Measurements from ENCODE around the gene ACTG1.

The ACTG1 gene

DNA sequence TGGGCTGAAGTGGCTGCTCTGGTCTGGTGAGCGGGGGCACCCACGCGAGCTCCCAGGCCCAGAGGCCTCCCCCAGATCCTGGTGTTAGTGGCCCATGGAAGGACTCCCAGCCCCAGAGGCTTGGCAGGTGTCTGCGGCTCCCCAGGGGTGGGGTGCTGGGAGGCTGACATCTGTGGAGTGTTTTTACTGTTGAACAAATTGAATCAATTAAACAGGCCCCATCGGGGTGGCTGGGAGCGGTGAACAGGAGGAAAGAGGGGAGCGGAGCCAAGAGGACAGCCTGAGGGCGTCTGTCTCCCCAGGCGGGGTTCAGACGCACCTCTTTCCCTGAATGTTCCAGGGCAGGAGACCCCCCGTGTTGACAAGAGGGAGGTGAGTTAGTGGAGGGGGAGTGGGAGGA, 29.9 kb downstream of the ACTG1 start:
- TF ChIP-seq, protein P1, sequence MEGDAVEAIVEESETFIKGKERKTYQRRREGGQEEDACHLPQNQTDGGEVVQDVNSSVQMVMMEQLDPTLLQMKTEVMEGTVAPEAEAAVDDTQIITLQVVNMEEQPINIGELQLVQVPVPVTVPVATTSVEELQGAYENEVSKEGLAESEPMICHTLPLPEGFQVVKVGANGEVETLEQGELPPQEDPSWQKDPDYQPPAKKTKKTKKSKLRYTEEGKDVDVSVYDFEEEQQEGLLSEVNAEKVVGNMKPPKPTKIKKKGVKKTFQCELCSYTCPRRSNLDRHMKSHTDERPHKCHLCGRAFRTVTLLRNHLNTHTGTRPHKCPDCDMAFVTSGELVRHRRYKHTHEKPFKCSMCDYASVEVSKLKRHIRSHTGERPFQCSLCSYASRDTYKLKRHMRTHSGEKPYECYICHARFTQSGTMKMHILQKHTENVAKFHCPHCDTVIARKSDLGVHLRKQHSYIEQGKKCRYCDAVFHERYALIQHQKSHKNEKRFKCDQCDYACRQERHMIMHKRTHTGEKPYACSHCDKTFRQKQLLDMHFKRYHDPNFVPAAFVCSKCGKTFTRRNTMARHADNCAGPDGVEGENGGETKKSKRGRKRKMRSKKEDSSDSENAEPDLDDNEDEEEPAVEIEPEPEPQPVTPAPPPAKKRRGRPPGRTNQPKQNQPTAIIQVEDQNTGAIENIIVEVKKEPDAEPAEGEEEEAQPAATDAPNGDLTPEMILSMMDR (conservative IDR thresholded peaks at IDR 0.05; ENCODE audit: low read length) = no peak
- H3K4me3 ChIP-seq (ENCODE audit: low read length) = no peak overlapping the region
- DNase-seq (ENCODE audit: low read depth) = no peak

DNA sequence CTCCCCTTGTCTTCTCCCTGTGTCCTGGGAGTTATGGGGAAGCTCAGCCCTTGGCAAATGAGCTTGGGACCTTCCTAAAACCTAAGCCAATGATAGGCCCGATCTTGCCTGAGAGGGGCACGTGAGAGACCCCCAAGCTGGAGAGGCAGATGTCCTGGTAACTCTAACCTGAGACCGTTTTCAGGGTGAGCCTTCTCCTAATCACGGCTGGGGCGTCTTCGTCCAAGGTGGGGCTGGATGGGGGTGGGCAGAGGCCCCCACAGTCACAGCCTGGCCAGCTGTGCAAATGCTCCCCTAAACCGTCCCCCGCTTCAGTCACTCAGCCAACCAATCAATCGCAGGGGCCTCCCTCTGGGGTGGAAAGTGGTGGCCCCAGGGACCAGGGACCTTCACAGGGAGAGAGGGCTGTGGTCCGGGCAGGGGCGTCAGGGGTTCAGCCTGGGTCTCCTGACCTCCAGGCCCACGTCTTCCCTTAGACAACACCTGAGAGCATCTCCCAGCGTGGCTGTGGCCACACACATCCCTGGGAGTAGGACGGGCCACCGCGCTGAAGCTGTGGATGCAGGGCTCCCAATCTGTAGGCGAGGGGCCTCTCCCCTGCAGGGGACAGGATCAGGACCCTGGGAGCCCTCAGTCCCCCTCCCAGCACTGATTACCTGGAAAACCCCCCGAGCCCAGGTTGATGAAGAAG, 30.6 kb downstream of the ACTG1 start:
- peak overlapping the region; percentile 49 for H3K4me3 ChIP-seq (ENCODE audit: low read length)
- no peak for DNase-seq (ENCODE audit: low read depth)

DNA sequence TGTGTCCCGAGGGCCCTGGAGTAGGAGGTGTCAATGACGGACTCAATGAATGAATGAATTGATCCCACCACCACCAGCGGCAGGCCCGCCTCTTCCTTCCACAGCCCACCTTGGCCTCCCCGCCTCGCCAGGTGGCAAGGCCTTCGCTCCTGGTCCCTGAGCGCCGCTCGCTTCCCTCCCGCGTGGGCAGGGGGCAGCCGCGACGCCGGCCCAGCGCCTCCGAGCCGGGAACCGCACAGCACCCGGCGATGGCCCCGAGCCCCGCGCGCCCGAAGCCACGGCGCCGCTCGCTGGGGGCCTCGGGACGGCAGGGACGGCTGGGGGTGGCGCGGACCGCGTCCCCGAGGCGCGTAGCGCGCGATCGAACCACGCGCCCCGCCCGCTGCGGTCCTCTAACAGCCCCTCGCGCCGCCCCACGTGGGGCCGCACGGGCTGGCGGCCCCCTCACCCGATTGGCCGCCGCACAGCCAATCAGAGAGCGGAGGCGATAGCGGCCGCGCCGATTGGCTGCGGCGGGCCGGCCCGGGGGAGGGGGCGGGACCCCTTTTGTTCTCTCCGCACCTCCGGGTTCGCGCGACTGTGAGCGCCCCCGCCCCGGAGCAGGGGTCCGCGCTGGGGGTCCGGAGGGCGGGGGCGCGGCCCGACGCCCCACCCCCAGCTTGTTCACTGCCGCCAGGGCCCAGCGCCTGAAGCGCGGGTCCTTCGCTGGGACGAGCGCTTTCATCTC, 31.4 kb downstream of the ACTG1 start:
- TF ChIP-seq, protein P1 (conservative IDR thresholded peaks at IDR 0.05; ENCODE audit: low read length) = no peak
- peak; percentile 45 for DNase-seq (ENCODE audit: low read depth)
- peak overlapping the region; percentile 49 for H3K4me3 ChIP-seq (ENCODE audit: low read length)

More for the DNA sequence above, 30.6 kb downstream of the ACTG1 start:
- TF ChIP-seq, protein P1 (conservative IDR thresholded peaks at IDR 0.05; ENCODE audit: low read length) = no peak

DNA sequence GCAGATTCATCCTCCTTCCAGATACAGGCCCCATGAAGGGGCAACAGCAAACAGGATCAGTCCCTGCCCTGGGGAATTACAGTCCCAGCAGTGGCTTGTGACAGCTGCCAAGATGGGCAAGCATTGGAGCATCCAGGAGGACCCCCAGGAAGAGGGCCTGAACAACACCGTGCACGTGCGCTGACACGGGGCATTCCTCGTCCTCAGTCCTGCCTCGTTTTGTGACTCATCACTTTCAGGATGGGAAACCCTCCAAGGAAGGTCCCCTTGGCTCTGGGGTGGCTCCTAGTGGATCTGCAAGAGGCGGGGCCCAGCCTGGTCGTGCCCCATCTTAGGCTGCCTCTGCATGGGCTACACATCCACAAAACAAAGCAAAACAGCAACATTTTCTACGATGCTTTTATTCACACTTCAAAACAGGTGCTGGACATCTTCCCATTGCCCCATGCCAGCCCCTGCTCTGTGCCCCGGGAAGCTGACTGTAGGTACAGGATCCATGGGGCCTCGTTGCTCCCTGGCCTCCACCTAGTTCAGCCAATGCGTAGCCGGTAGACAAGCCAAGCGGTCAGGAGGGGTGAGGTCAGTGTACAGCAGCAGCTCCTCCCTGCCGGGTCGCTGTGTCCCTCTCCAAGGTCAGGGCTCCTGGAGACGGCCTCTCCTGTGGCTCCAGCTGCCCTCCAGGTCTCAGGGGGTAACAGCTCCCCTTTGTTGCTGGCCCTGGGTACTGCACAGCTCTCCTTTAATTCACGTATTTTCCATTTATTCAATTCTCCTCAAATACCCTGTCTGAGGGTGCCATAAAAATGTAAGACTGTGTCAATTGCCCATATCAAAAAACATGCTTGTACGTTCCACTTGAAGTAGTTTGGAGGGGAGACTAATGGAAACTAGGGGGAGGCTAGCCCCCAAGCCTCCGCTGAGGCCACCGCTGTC, 32.2 kb downstream of the ACTG1 start:
- TF ChIP-seq, protein P1 (conservative IDR thresholded peaks at IDR 0.05; ENCODE audit: low read length) = peak; percentile 24
- H3K4me3 ChIP-seq (ENCODE audit: low read length) = no peak overlapping the region
- DNase-seq (ENCODE audit: low read depth) = peak; percentile 70

DNA sequence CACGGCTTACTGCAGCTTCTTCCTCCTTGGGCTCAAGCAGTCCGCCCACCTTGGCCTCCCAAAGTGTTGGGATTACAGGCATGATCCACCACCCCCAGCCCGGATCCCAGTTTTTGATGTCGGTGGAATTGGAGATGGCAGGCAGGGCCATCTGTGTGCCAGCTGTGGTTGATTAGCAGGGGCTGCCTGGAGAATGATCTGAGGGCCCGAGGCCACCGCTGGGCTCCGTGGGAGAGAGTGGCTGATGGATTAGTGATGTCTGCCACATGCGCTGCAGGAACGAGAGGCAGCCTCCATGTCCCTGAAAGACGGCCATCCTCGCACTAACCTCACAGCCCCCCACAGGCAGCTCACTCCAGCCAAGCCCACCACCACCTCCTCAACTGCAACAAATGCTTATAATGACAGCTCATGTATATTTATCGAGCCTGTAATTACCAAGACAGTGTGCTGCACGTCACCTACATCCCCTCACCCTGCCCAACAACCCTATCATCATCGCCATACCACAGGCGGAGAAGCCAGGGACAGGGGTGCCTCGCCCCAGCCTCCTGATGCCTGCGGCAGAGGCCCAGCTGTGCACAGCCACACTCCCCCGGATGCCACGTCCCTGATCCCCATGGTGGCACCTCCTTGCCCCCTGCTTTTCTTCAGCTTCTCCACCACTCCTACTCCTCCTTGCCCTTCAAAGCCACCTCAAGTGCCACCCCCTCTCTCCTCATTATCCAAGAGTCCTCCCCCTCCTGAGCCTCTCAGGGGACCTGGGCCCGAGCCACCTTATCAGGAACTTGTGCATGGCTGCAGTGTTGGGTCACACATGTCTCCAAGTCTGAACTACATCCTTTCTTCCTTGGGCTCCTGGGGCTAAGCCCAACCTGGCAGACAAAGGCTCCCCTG, 33.2 kb downstream of the ACTG1 start:
- DNase-seq (ENCODE audit: low read depth) = peak; percentile 37
- H3K4me3 ChIP-seq (ENCODE audit: low read length) = no peak overlapping the region
- TF ChIP-seq, protein P1 (conservative IDR thresholded peaks at IDR 0.05; ENCODE audit: low read length) = no peak

DNA sequence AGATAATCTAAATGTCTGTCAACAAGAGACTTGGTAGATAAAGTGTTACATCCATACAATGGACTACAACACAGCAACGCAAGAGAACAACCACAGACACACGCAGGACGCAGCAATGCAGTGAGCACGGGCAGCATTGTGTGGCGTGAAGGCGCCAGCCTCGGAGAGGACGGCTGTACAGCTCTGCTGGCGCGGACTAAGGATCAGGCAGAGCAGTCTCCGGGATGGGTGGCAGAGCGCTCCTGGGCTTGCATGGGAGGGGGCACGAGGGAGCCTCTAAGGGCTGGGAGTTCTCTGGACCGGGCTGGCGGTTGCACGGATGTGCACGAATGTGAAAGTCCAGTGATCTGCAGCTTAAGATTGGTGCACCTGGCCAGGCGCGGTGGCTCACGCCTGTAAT, 34.5 kb downstream of the ACTG1 start:
- H3K4me3 ChIP-seq (ENCODE audit: low read length) = no peak overlapping the region
- DNase-seq (ENCODE audit: low read depth) = no peak
- TF ChIP-seq, protein P1 (conservative IDR thresholded peaks at IDR 0.05; ENCODE audit: low read length) = no peak

All from AG10803 (cell line).